ENCODE data around the gene MED17.

Gene MED17

DNA sequence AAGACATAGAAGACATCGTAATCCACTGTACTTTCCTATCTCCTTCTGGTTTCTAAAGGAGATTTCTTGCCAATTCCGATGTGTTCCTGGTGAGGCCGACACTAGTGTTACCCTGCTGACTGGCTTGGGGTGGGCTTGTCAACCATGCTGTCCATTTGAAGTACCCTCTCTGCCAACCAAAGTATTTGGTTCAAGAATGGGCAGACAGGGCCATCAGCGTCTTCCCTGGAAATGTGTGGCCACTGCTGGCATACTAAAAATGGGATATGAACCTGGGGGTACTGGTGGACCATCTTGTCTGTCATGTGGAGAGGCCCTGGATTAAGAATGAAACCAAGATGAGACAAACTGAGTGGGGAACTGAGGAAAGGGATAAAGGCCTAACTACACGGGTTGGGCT, 68.2 kb downstream of the MED17 start:
- DNase-seq, result no peak

GRCh38 chr11:93857413-93858120, 73.5 kb downstream of the MED17 start:
- no peak for DNase-seq

- no peak for DNase-seq
Observed at GRCh38 chr11:93858121-93858775, 74.2 kb downstream of the MED17 start.

GRCh38 chr11:93861808-93862207, 77.7 kb downstream of the MED17 start:
- no peak for DNase-seq
